Neural crest cell (in vitro differentiated cells): ENCODE data around the gene PDLIM1. TPM values are rescaled to one million over a fixed set of nuclear protein-coding genes. Genes with fewer than 3 reads are reported as not detected.
A peak's percentile ranks its signal among the peaks of the same experiment; 100 is the strongest.

Source experiments
- DNase-seq: peaks from one replicate; pipeline ENCODE4 v3.0.0; 2021; ENCODE audit warnings: low read depth, mixed read lengths, low spot score
- H3K27ac Mint-ChIP-seq: one replicate; pipeline ENCODE4 v1.8.0; 2021; ENCODE audit warnings: mild to moderate bottlenecking, mixed read lengths; ENCODE audit not compliant: unreplicated experiment
- H3K27me3 Mint-ChIP-seq: 2 replicates; pipeline ENCODE4 v1.8.0; 2021; ENCODE audit warnings: low read depth, mild to moderate bottlenecking, mixed read lengths
- H3K36me3 Mint-ChIP-seq: 2 replicates; pipeline ENCODE4 v1.8.0; 2021; ENCODE audit warnings: low read depth, mild to moderate bottlenecking, mixed read lengths
- H3K4me1 Mint-ChIP-seq: 2 replicates; pipeline ENCODE4 v1.8.0; 2021; ENCODE audit warnings: mixed read lengths
- H3K4me3 Mint-ChIP-seq: one replicate; pipeline ENCODE4 v1.8.0; 2021; ENCODE audit warnings: mild to moderate bottlenecking, mixed read lengths
- H3K9me3 Mint-ChIP-seq: 2 replicates; pipeline ENCODE4 v1.8.0; 2021; ENCODE audit warnings: mixed read lengths
- CTCF ChIP-seq: fragments of 200-600 bp; sonication (generic); conservative IDR thresholded peaks from 2 replicates; pipeline ENCODE4 v1.5.0; 2021; ENCODE audit warnings: antibody characterized with exemption, mild to moderate bottlenecking
- total RNA-seq: library from RNA; stranded (reverse); gene quantifications from 2 replicates; pipeline ENCODE4 v1.2.1, GENCODE V29; 2021

Gene PDLIM1
- total RNA-seq, 1 donor from 2014 or later: 20.9 TPM

DNA sequence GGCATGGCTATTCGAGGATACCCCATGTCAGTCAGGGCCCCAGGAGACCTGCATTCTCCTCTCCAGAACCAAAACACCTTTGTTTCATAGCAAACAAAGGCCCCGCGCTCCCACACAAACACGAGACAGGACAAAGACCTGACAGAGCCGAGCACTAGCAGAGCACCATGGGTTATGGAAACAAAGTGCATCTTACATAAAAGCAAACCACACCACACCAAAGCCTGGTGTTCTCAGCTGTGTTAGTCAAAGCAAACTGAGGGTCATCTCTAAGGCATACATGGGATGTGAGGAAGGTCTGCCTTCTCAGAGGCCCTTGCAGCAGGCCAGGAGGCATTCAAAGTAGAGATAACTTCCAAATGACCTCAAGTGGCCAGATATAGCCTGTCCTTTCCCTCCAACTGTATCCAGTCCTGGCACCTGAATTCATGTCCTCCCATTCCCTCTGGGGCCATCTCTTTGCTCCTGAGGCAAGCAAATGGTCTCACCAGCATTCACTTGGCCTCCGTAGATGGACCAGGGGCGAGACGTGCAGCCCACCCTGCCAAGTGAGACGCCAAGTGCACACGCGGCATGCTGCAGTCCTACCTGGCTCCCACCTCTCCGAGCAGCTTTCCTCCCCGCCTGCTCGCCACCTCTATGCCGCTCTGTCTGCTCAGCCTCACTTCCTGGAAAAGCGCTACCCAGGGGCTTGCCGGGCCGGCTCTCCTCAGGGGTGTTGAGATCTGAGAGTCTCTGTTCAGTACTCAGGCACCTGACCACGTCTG lies 45.3 kb upstream of the PDLIM1 start:
- Mint-ChIP-seq H3K27ac (peak overlapping the region; percentile 67), H3K36me3 (no peaks in the 10 kb centered on the region), H3K27me3 (no peaks in the 10 kb centered on the region), H3K4me3 (no peak overlapping the region), H3K4me1 (peaks cover 1% of the 10 kb centered on the region), H3K9me3 (no peaks in the 10 kb centered on the region)
- DNase-seq: no peak
- TF ChIP-seq CTCF: no peak

- Mint-ChIP-seq H3K4me1 (no peaks in the 10 kb centered on the region), H3K27ac (peak overlapping the region; percentile 55), H3K27me3 (no peaks in the 10 kb centered on the region), H3K4me3 (no peak overlapping the region), H3K36me3 (no peaks in the 10 kb centered on the region), H3K9me3 (no peaks in the 10 kb centered on the region)
- TF ChIP-seq CTCF: no peak
- DNase-seq: no peak
These were observed 44.0 kb upstream of the PDLIM1 start for GRCh38 chr10:95334805-95335144.

- Mint-ChIP-seq H3K27ac (no peak overlapping the region), H3K4me3 (no peak overlapping the region), H3K36me3 (no peaks in the 10 kb centered on the region), H3K9me3 (no peaks in the 10 kb centered on the region), H3K27me3 (no peaks in the 10 kb centered on the region), H3K4me1 (no peaks in the 10 kb centered on the region)
- TF ChIP-seq CTCF: no peak
- no peak for DNase-seq
These were observed 43.4 kb upstream of the PDLIM1 start for GRCh38 chr10:95333997-95334804.

- no peak overlapping the region for H3K27ac Mint-ChIP-seq
- no peaks in the 10 kb centered on the region for H3K9me3 Mint-ChIP-seq
- H3K27me3 Mint-ChIP-seq: no peaks in the 10 kb centered on the region
- no peak overlapping the region for H3K4me3 Mint-ChIP-seq
- no peak for TF ChIP-seq CTCF
- no peak for DNase-seq
- no peaks in the 10 kb centered on the region for H3K4me1 Mint-ChIP-seq
- H3K36me3 Mint-ChIP-seq: no peaks in the 10 kb centered on the region
These were observed 42.0 kb upstream of the PDLIM1 start for GRCh38 chr10:95332666-95333249.

GRCh38 chr10:95331596-95332130 lies 40.9 kb upstream of the PDLIM1 start:
- Mint-ChIP-seq H3K9me3 (no peaks in the 10 kb centered on the region), H3K27me3 (no peaks in the 10 kb centered on the region), H3K4me1 (no peaks in the 10 kb centered on the region), H3K36me3 (no peaks in the 10 kb centered on the region), H3K27ac (no peak overlapping the region), H3K4me3 (no peak overlapping the region)
- TF ChIP-seq CTCF: no peak
- DNase-seq: no peak
